ENCODE results near the gene ERI3. TPM values are rescaled to one million over a fixed set of nuclear protein-coding genes. Genes with fewer than 3 reads are reported as not detected.

Gene ERI3
- total RNA-seq, 1 donor, result 52.8 TPM

GRCh38 chr1:44355582-44356305 is 687 bp upstream of the ERI3 start:
- Histone ChIP-seq H3K9me3 (ENCODE audit: low read depth, low read length) (no peaks in the 10 kb centered on the region), H3K4me3 (ENCODE audit: insufficient read depth, low read length) (peak overlapping the region; percentile 98), H3K79me2 (ENCODE audit: insufficient read depth, low read length) (peaks cover 37% of the 10 kb centered on the region), H4K20me1 (ENCODE audit: insufficient read depth, low read length) (peaks cover 6% of the 10 kb centered on the region), H3K4me1 (ENCODE audit: insufficient read depth, low read length) (peaks cover 15% of the 10 kb centered on the region), H3K36me3 (ENCODE audit: insufficient read depth, low read length) (no peaks in the 10 kb centered on the region), H3K27me3 (ENCODE audit: insufficient read depth, low read length) (no peaks in the 10 kb centered on the region), H2AFZ (ENCODE audit: low read length) (peak overlapping the region; percentile 97), H3K4me2 (ENCODE audit: insufficient read depth, low read length) (peak overlapping the region; percentile 92), H3K27ac (ENCODE audit: low read depth, low read length) (peak overlapping the region; percentile 18)
- TF ChIP-seq, protein P1, sequence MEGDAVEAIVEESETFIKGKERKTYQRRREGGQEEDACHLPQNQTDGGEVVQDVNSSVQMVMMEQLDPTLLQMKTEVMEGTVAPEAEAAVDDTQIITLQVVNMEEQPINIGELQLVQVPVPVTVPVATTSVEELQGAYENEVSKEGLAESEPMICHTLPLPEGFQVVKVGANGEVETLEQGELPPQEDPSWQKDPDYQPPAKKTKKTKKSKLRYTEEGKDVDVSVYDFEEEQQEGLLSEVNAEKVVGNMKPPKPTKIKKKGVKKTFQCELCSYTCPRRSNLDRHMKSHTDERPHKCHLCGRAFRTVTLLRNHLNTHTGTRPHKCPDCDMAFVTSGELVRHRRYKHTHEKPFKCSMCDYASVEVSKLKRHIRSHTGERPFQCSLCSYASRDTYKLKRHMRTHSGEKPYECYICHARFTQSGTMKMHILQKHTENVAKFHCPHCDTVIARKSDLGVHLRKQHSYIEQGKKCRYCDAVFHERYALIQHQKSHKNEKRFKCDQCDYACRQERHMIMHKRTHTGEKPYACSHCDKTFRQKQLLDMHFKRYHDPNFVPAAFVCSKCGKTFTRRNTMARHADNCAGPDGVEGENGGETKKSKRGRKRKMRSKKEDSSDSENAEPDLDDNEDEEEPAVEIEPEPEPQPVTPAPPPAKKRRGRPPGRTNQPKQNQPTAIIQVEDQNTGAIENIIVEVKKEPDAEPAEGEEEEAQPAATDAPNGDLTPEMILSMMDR (IDR thresholded peaks at IDR 0.05; ENCODE audit: extremely low read depth, low read depth, low read length), result no peak
- DNase-seq (ENCODE audit: insufficient read length, low spot score, missing footprints), result no peak

- Histone ChIP-seq H3K4me2 (ENCODE audit: insufficient read depth, low read length) (peak overlapping the region; percentile 92), H3K9me3 (ENCODE audit: low read depth, low read length) (no peaks in the 10 kb centered on the region), H3K4me3 (ENCODE audit: insufficient read depth, low read length) (peak overlapping the region; percentile 98), H2AFZ (ENCODE audit: low read length) (peak overlapping the region; percentile 59), H3K4me1 (ENCODE audit: insufficient read depth, low read length) (peaks cover 15% of the 10 kb centered on the region), H3K27ac (ENCODE audit: low read depth, low read length) (peak overlapping the region; percentile 82), H3K36me3 (ENCODE audit: insufficient read depth, low read length) (no peaks in the 10 kb centered on the region), H4K20me1 (ENCODE audit: insufficient read depth, low read length) (peaks cover 6% of the 10 kb centered on the region), H3K79me2 (ENCODE audit: insufficient read depth, low read length) (peaks cover 43% of the 10 kb centered on the region), H3K27me3 (ENCODE audit: insufficient read depth, low read length) (no peaks in the 10 kb centered on the region)
- DNase-seq (ENCODE audit: insufficient read length, low spot score, missing footprints), result no peak
- TF ChIP-seq, protein P1 (IDR thresholded peaks at IDR 0.05; ENCODE audit: extremely low read depth, low read depth, low read length), result no peak
Observed at GRCh38 chr1:44354268-44354839, 703 bp downstream of the ERI3 start.

DNA sequence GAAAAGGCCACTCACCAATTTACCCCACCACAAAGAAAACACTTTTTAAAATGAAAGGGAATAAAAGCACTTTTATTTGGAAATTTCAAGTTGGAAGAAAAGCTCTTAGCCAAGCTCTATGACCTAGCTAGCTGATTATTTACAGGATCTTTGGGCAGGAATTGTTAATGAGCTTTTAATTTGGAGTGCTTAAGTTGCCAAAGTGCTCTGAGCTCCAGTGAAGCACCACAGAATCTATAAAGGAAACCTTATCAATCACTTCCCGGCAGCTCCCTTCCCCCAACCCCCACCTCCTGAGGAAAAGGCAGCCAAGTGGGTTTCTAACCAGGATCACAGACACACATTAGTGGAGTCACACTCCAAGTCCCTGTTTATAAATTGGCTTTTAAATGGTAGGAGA is 1.5 kb downstream of the ERI3 start:
- Histone ChIP-seq H2AFZ (ENCODE audit: low read length) (no peak overlapping the region), H3K4me3 (ENCODE audit: insufficient read depth, low read length) (peak overlapping the region; percentile 98), H3K27ac (ENCODE audit: low read depth, low read length) (no peak overlapping the region), H3K4me2 (ENCODE audit: insufficient read depth, low read length) (peak overlapping the region; percentile 92), H3K36me3 (ENCODE audit: insufficient read depth, low read length) (no peaks in the 10 kb centered on the region), H3K79me2 (ENCODE audit: insufficient read depth, low read length) (peaks cover 47% of the 10 kb centered on the region), H4K20me1 (ENCODE audit: insufficient read depth, low read length) (peaks cover 6% of the 10 kb centered on the region), H3K27me3 (ENCODE audit: insufficient read depth, low read length) (no peaks in the 10 kb centered on the region), H3K4me1 (ENCODE audit: insufficient read depth, low read length) (peaks cover 15% of the 10 kb centered on the region), H3K9me3 (ENCODE audit: low read depth, low read length) (no peaks in the 10 kb centered on the region)
- DNase-seq (ENCODE audit: insufficient read length, low spot score, missing footprints), result no peak
- TF ChIP-seq, protein P1 (IDR thresholded peaks at IDR 0.05; ENCODE audit: extremely low read depth, low read depth, low read length), result no peak

DNA sequence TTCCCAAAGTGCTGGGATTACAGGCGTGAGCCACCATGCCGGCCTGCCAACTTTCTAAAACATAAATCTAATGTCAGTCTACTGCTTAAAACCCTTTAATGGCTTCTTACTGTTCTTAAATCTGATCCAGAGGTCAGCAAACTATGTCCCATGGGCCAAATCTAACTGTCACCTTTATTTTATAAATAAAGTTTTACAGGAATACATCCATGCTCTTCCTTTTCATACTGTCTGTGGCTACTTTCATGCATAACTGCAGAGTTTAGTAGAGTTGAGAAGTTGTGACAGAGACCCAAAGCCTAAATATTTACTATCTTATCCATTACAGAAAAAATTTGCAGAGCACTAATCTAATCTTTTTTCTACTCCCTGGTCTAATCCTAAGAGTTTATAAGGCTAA is 3.8 kb downstream of the ERI3 start:
- H3K27me3 ChIP-seq (ENCODE audit: insufficient read depth, low read length), result no peaks in the 10 kb centered on the region
- peaks cover 57% of the 10 kb centered on the region for H3K79me2 ChIP-seq (ENCODE audit: insufficient read depth, low read length)
- H3K4me3 ChIP-seq (ENCODE audit: insufficient read depth, low read length), result no peak overlapping the region
- DNase-seq (ENCODE audit: insufficient read length, low spot score, missing footprints), result no peak
- no peaks in the 10 kb centered on the region for H3K36me3 ChIP-seq (ENCODE audit: insufficient read depth, low read length)
- H3K4me2 ChIP-seq (ENCODE audit: insufficient read depth, low read length), result no peak overlapping the region
- peaks cover 11% of the 10 kb centered on the region for H4K20me1 ChIP-seq (ENCODE audit: insufficient read depth, low read length)
- H2AFZ ChIP-seq (ENCODE audit: low read length), result no peak overlapping the region
- no peaks in the 10 kb centered on the region for H3K9me3 ChIP-seq (ENCODE audit: low read depth, low read length)
- H3K27ac ChIP-seq (ENCODE audit: low read depth, low read length), result no peak overlapping the region
- TF ChIP-seq, protein P1 (IDR thresholded peaks at IDR 0.05; ENCODE audit: extremely low read depth, low read depth, low read length), result no peak
- peaks cover 26% of the 10 kb centered on the region for H3K4me1 ChIP-seq (ENCODE audit: insufficient read depth, low read length)
